A549 (cell line): ENCODE results near the gene IFI27L2. TPM values are rescaled to one million over a fixed set of nuclear protein-coding genes. Genes with fewer than 3 reads are reported as not detected.

Experiments used
- ATAC-seq, 2 experiments: fragments of 200-7000 bp in 1 of 2; fragments of >200 bp in 1 of 2; cut with Nextera tagmentation in 1 of 2; cut with Tn5 transposase in 1 of 2; 3 replicates each; pipeline versions ENCODE4 v1.8.0 to v1.9.1; 2018 to 2020; ENCODE audit warnings: mild to moderate bottlenecking in 1 of 2, moderate library complexity in 1 of 2
- CTCF ChIA-PET: fragments of 300-600 bp; sonication (Branson Sonifier 250); formaldehyde crosslinking; extraction: SDS; loops from one replicate; lab custom pipeline; 2021; ENCODE audit warnings: antibody characterized with exemption, inconsistent platforms; lab: Yijun Ruan, JAX
- POLR2A ChIA-PET: fragments of 350-600 bp; formaldehyde crosslinking; extraction: SDS; loops from one replicate; lab custom pipeline; 2021; ENCODE audit warnings: antibody characterized with exemption, inconsistent platforms; lab: Yijun Ruan, JAX
- DNase-seq, 2 experiments: peaks; one replicate each; pipeline versions ENCODE4 v3.0.0 to v3.0.0-alpha.2; 2011 to 2016; ENCODE audit warnings: low read depth in 1 of 2, low spot score in 1 of 2
- FAIRE-seq: peaks from 2 replicates; lab custom pipeline; 2011; peaks lifted over from hg19 to GRCh38; lab: Jason Lieb, UNC
- H3K27ac ChIP-seq, 2 experiments: fragments of >200 bp; sonication (Bioruptor Twin); formaldehyde crosslinking; 3 replicates each; pipeline ENCODE4 v1.5.1; 2016 to 2017
- H3K4me1 ChIP-seq: fragments of >200 bp; sonication (Bioruptor Twin); formaldehyde crosslinking; 3 replicates; pipeline ENCODE4 v1.6.1; 2016
- H3K4me2 ChIP-seq: fragments of >200 bp; sonication (Bioruptor Twin); formaldehyde crosslinking; 3 replicates; pipeline ENCODE4 v1.6.1; 2016
- H3K4me3 ChIP-seq: fragments of >200 bp; sonication (Bioruptor Twin); formaldehyde crosslinking; 3 replicates; pipeline ENCODE4 v1.5.1; 2016
- H3K9me3 ChIP-seq: fragments of >200 bp; sonication (Bioruptor Twin); formaldehyde crosslinking; 3 replicates; pipeline ENCODE4 v1.6.1; 2016
- ATOH8 ChIP-seq: fragments of 250-450 bp; sonication (Bioruptor Pico); IDR thresholded peaks from 2 replicates; pipeline ENCODE4 v1.5.0; 2020; ENCODE audit warnings: low read depth, mild to moderate bottlenecking, moderate library complexity
- CBX2 ChIP-seq: fragments of 200-600 bp; sonication (generic); IDR thresholded peaks from 2 replicates; pipeline ENCODE4 v1.6.1; 2016; ENCODE audit warnings: low read depth, mild to moderate bottlenecking, borderline replicate concordance
- CEBPB ChIP-seq, 2 experiments: fragments of >200 bp in 1 of 2; sonication (Bioruptor Twin) in 1 of 2; formaldehyde crosslinking in 1 of 2; IDR thresholded peaks; 2 replicates each; pipeline ENCODE4 v1.6.1; 2012 to 2016
- E2F6 ChIP-seq: IDR thresholded peaks from 2 replicates; pipeline ENCODE4 v1.6.1; 2012; ENCODE audit warnings: low read depth, borderline replicate concordance
- EHF ChIP-seq: fragments of 250-450 bp; sonication (Bioruptor Pico); IDR thresholded peaks from 2 replicates; pipeline ENCODE4 v1.5.0; 2020; ENCODE audit warnings: mild to moderate bottlenecking
- EHMT2 ChIP-seq: fragments of 200-600 bp; sonication (generic); IDR thresholded peaks from 2 replicates; pipeline ENCODE4 v1.6.1; 2016; ENCODE audit warnings: antibody characterized with exemption, low read depth, mild to moderate bottlenecking, moderate library complexity
- ELK1 ChIP-seq: fragments of 150-350 bp; IDR thresholded peaks from 2 replicates; pipeline ENCODE4 v1.6.1; 2014; ENCODE audit warnings: low read depth, mild to moderate bottlenecking, low read length
- EP300 ChIP-seq, 2 experiments: fragments of >200 bp; sonication (Bioruptor Twin); formaldehyde crosslinking; IDR thresholded peaks; 2 replicates in 1 of 2; 3 replicates in 1 of 2; pipeline ENCODE4 v1.6.1; 2016 to 2017
- FOSB ChIP-seq: fragments of 250-450 bp; sonication (Bioruptor Pico); IDR thresholded peaks from 2 replicates; pipeline ENCODE4 v1.5.0; 2020; ENCODE audit warnings: mild to moderate bottlenecking, moderate library complexity
- FOSL2 ChIP-seq, 2 experiments: fragments of 450-650 bp in 1 of 2; fragments of >200 bp in 1 of 2; sonication (Bioruptor Twin) in 1 of 2; formaldehyde crosslinking; IDR thresholded peaks; 2 replicates each; pipeline versions ENCODE4 v1.5.0 to v1.6.1; 2016 to 2020; ENCODE audit warnings: mild to moderate bottlenecking in 1 of 2, moderate library complexity in 1 of 2
- FOXS1 ChIP-seq: fragments of 250-450 bp; sonication (Bioruptor Pico); IDR thresholded peaks from 2 replicates; pipeline ENCODE4 v1.5.0; 2020; ENCODE audit warnings: mild to moderate bottlenecking, moderate library complexity
- GATA3 ChIP-seq: IDR thresholded peaks from 2 replicates; pipeline ENCODE4 v1.6.1; 2012; ENCODE audit warnings: borderline replicate concordance
- JUN ChIP-seq, 2 experiments: fragments of >200 bp; sonication (Bioruptor Twin); formaldehyde crosslinking; IDR thresholded peaks; 2 replicates in 1 of 2; 3 replicates in 1 of 2; pipeline ENCODE4 v1.6.1; 2016 to 2017
- JUNB ChIP-seq: fragments of >200 bp; sonication (Bioruptor Twin); formaldehyde crosslinking; IDR thresholded peaks from 2 replicates; pipeline ENCODE4 v1.6.1; 2016
- MAX ChIP-seq: IDR thresholded peaks from 2 replicates; pipeline ENCODE4 v1.6.1; 2012
- NR3C1 ChIP-seq: fragments of >200 bp; sonication (Bioruptor Twin); formaldehyde crosslinking; IDR thresholded peaks from 3 replicates; pipeline ENCODE4 v1.6.1; 2017
- POLR2A ChIP-seq: IDR thresholded peaks from 2 replicates; pipeline ENCODE4 v1.6.1; 2012; ENCODE audit warnings: mild to moderate bottlenecking, low read length
- POLR2AphosphoS2 ChIP-seq: conservative IDR thresholded peaks from 2 replicates; pipeline ENCODE4 v1.6.1; 2012; ENCODE audit warnings: low read length, improper control_type of control experiment, inconsistent platforms
- RAD21 ChIP-seq, 2 experiments: fragments of >200 bp in 1 of 2; sonication (Bioruptor Twin) in 1 of 2; formaldehyde crosslinking in 1 of 2; IDR thresholded peaks in 1 of 2; conservative IDR thresholded peaks in 1 of 2; 2 replicates in 1 of 2; 3 replicates in 1 of 2; pipeline ENCODE4 v1.6.1; 2012 to 2018; ENCODE audit warnings: inconsistent platforms in 1 of 2
- RCOR1 ChIP-seq: fragments of 150-350 bp; IDR thresholded peaks from 2 replicates; pipeline ENCODE4 v1.6.1; 2014; ENCODE audit warnings: antibody characterized with exemption, low read length, low read depth
- REST ChIP-seq: fragments of 200-600 bp; sonication (generic); IDR thresholded peaks from 2 replicates; pipeline ENCODE4 v1.6.1; 2016; ENCODE audit warnings: antibody characterized with exemption, mild to moderate bottlenecking, moderate library complexity
- TP53 ChIP-seq: fragments of 250-450 bp; sonication (Bioruptor Pico); IDR thresholded peaks from 2 replicates; pipeline ENCODE4 v1.5.0; 2021; ENCODE audit warnings: mild to moderate bottlenecking, moderate library complexity
- ZFP36 ChIP-seq: fragments of 450-650 bp; IDR thresholded peaks from 2 replicates; pipeline ENCODE4 v1.6.1; 2014; ENCODE audit warnings: borderline replicate concordance; ENCODE audit not compliant: partially characterized antibody
- ZNF302 ChIP-seq: fragments of 250-450 bp; sonication (Bioruptor Pico); IDR thresholded peaks from 2 replicates; pipeline ENCODE4 v1.9.0; 2021; ENCODE audit warnings: inconsistent platforms, mild to moderate bottlenecking, moderate library complexity
- ZSCAN20 ChIP-seq: fragments of 250-450 bp; sonication (Bioruptor Pico); IDR thresholded peaks from 2 replicates; pipeline ENCODE4 v1.8.0; 2022; ENCODE audit warnings: mild to moderate bottlenecking, moderate library complexity
- WGBS: methylation state at CpG from one replicate; pipeline ENCODE4 v1.1.6; 2017; ENCODE audit errors: missing lambda C conversion rate; 5-methylcytosine and 5-hydroxymethylcytosine counted together
- polyA plus RNA-seq, 4 experiments: library from polyadenylated mRNA; depleted of rRNA in 3 of 4; stranded (reverse); fragments of >200 nt; fragmentation: RNase III in 1 of 4; extraction: RNeasy Plus Mini Kit Qiagen cat#74134 plus additional on column Dnase treatment in 1 of 4; gene quantifications; 2 replicates in 3 of 4; 3 replicates in 1 of 4; pipeline ENCODE4 v1.2.3, GENCODE V29; 2011 to 2017

Gene IFI27L2
- polyA plus RNA-seq, 2 of the 4 experiments (the other 2 are of a cell fraction) = 20.3 to 64.4 TPM

GRCh38 chr14:94097091-94097490, 32.3 kb downstream of the IFI27L2 start:
- DNase-seq (no peak), FAIRE-seq (no peak)
- Histone ChIP-seq H3K4me2 (no peak overlapping the region), H3K9me3 (no peaks in the 10 kb centered on the region)
- ChIA-PET CTCF (interaction anchor here (0.8 to 1.1 kb wide), 3 partner anchors 11 to 112 kb away, joined by 3 to 4 read pairs (median 3); no protein-coding TSS in a partner anchor), POLR2A (no interaction called here)
- 96% methylated on average over 4 of the region's 4 CpGs for WGBS
- no peak for TF ChIP-seq POLR2AphosphoS2
- no peak for TF ChIP-seq ZFP36
- no peak for TF ChIP-seq FOXS1 (CRISPR knock-in tag)
- no peak for TF ChIP-seq NR3C1
- no peak for TF ChIP-seq REST
- TF ChIP-seq JUN (IDR thresholded peaks at IDR 0.05) = no peak
- TF ChIP-seq EP300 (IDR thresholded peaks at IDR 0.05) = no peak
- TF ChIP-seq ELK1 = no peak
- no peak for TF ChIP-seq RAD21 (conservative IDR thresholded peaks at IDR 0.05 in 1 of 2, IDR thresholded peaks at IDR 0.05 in 1 of 2)
- TF ChIP-seq FOSL2 (IDR thresholded peaks at IDR 0.05) = no peak
- no peak for TF ChIP-seq FOSL2 (CRISPR knock-in tag; IDR thresholded peaks at IDR 0.05)
- no peak for TF ChIP-seq POLR2A
- TF ChIP-seq RCOR1 = no peak
- no peak for TF ChIP-seq TP53 (CRISPR knock-in tag)
- no peak for TF ChIP-seq ATOH8 (CRISPR knock-in tag)
- TF ChIP-seq ZSCAN20 (CRISPR knock-in tag) = no peak
- TF ChIP-seq FOSB (CRISPR knock-in tag) = no peak
- no peak for TF ChIP-seq GATA3
- TF ChIP-seq EHMT2 = no peak
- TF ChIP-seq, all 56 proteins: peak for 0
- Histone ChIP-seq H3K4me1 (no peaks in the 10 kb centered on the region; the same call in 2 of the 3 replicates), H3K4me3 (no peak overlapping the region), H3K27ac (no peak overlapping the region)
- no peak for ATAC-seq

- FAIRE-seq = no peak
- Histone ChIP-seq H3K9me3 (no peaks in the 10 kb centered on the region), H3K4me2 (no peak overlapping the region), H3K4me3 (no peak overlapping the region), H3K4me1 (no peaks in the 10 kb centered on the region), H3K27ac (no peak overlapping the region)
- ChIA-PET POLR2A (no interaction called here), CTCF (no interaction called here)
- no peak for DNase-seq
- ATAC-seq = no peak
- WGBS = 100% methylated on average over 2 of the region's 2 CpGs
- TF ChIP-seq FOSL2 (IDR thresholded peaks at IDR 0.05) = no peak
- no peak for TF ChIP-seq FOSL2 (CRISPR knock-in tag; IDR thresholded peaks at IDR 0.05)
- TF ChIP-seq FOSB (CRISPR knock-in tag) = no peak
- TF ChIP-seq E2F6 = no peak
- TF ChIP-seq MAX = no peak
- no peak for TF ChIP-seq CEBPB (IDR thresholded peaks at IDR 0.05)
- no peak for TF ChIP-seq REST
- TF ChIP-seq EHF = no peak
- no peak for TF ChIP-seq ZNF302 (CRISPR knock-in tag)
- TF ChIP-seq ELK1 = no peak
- TF ChIP-seq CBX2 = no peak
- TF ChIP-seq JUNB = no peak
Measured at GRCh38 chr14:94093418-94093817, 36.0 kb downstream of the IFI27L2 start.
